ENCODE data around the gene PTK7. TPM values are rescaled to one million over a fixed set of nuclear protein-coding genes. Genes with fewer than 3 reads are reported as not detected.

Gene PTK7
- total RNA-seq, 1 experiment from 2014 or later = 165 TPM

- DNase-seq (ENCODE audit: low spot score) (no peak), ATAC-seq (no peak)
- Mint-ChIP-seq H3K27ac (0 out of 2 replicates have a peak overlapping the region, but pooled peaks have one; percentile 61), H3K4me3 (no peak overlapping the region), H3K36me3 (no peaks in the 10 kb centered on the region; the same call in 1 of the 2 replicates), H3K27me3 (ENCODE audit: low read depth) (no peaks in the 10 kb centered on the region; the same call in 1 of the 2 replicates), H3K4me1 (peaks cover 10% of the 10 kb centered on the region), H3K9me3 (no peaks in the 10 kb centered on the region)
- no peak for TF ChIP-seq NFYB (CRISPR knock-in tag; conservative IDR thresholded peaks at IDR 0.05; ENCODE audit: low read depth)
- TF ChIP-seq ZNF423 (CRISPR knock-in tag; IDR thresholded peaks at IDR 0.05) = no peak
- ChIA-PET CTCF (no interaction called here), POLR2A (no interaction called here)
Measured at GRCh38 chr6:43186706-43187105, 110.6 kb downstream of the PTK7 start.

- Mint-ChIP-seq H3K9me3 (no peaks in the 10 kb centered on the region), H3K36me3 (no peaks in the 10 kb centered on the region; the same call in 1 of the 2 replicates), H3K27ac (no peak overlapping the region), H3K4me1 (peaks cover 4% of the 10 kb centered on the region), H3K27me3 (ENCODE audit: low read depth) (no peaks in the 10 kb centered on the region; the same call in 1 of the 2 replicates), H3K4me3 (no peak overlapping the region)
- POLR2A ChIA-PET = interaction anchor here (1.1 kb wide), 1 partner anchor 18 kb away, joined by 8 read pairs; no protein-coding TSS in a partner anchor
- no peak for ATAC-seq
- peak; percentile 4 for DNase-seq (ENCODE audit: low spot score)
- TF ChIP-seq FOXJ3 (CRISPR knock-in tag; IDR thresholded peaks at IDR 0.05; ENCODE audit: borderline replicate concordance) (no peak), FOXP1 (CRISPR knock-in tag; IDR thresholded peaks at IDR 0.05; ENCODE audit: borderline replicate concordance) (no peak), GABPB1 (CRISPR knock-in tag; IDR thresholded peaks at IDR 0.05) (no peak), ZSCAN18 (CRISPR knock-in tag; IDR thresholded peaks at IDR 0.05) (no peak)
- TF ChIP-seq, protein P1, sequence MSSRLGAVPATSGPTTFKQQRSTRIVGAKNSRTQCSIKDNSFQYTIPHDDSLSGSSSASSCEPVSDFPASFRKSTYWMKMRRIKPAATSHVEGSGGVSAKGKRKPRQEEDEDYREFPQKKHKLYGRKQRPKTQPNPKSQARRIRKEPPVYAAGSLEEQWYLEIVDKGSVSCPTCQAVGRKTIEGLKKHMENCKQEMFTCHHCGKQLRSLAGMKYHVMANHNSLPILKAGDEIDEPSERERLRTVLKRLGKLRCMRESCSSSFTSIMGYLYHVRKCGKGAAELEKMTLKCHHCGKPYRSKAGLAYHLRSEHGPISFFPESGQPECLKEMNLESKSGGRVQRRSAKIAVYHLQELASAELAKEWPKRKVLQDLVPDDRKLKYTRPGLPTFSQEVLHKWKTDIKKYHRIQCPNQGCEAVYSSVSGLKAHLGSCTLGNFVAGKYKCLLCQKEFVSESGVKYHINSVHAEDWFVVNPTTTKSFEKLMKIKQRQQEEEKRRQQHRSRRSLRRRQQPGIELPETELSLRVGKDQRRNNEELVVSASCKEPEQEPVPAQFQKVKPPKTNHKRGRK (CRISPR knock-in tag; IDR thresholded peaks at IDR 0.05; ENCODE audit: borderline replicate concordance) = no peak
- TF ChIP-seq, protein P2, sequence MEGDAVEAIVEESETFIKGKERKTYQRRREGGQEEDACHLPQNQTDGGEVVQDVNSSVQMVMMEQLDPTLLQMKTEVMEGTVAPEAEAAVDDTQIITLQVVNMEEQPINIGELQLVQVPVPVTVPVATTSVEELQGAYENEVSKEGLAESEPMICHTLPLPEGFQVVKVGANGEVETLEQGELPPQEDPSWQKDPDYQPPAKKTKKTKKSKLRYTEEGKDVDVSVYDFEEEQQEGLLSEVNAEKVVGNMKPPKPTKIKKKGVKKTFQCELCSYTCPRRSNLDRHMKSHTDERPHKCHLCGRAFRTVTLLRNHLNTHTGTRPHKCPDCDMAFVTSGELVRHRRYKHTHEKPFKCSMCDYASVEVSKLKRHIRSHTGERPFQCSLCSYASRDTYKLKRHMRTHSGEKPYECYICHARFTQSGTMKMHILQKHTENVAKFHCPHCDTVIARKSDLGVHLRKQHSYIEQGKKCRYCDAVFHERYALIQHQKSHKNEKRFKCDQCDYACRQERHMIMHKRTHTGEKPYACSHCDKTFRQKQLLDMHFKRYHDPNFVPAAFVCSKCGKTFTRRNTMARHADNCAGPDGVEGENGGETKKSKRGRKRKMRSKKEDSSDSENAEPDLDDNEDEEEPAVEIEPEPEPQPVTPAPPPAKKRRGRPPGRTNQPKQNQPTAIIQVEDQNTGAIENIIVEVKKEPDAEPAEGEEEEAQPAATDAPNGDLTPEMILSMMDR (IDR thresholded peaks at IDR 0.05) = no peak
- CTCF ChIA-PET = no interaction called here
Measured at GRCh38 chr6:43187821-43188220, 111.7 kb downstream of the PTK7 start.

- ATAC-seq (no peak; the same call in 1 of the 2 replicates), DNase-seq (ENCODE audit: low spot score) (peak; percentile 10)
- POLR2A ChIA-PET = interaction anchor here (1.1 kb wide), 1 partner anchor 19 kb away, joined by 8 read pairs; no protein-coding TSS in a partner anchor
- Mint-ChIP-seq H3K27me3 (ENCODE audit: low read depth) (no peaks in the 10 kb centered on the region; the same call in 1 of the 2 replicates), H3K4me1 (no peaks in the 10 kb centered on the region), H3K9me3 (no peaks in the 10 kb centered on the region), H3K4me3 (no peak overlapping the region), H3K36me3 (no peaks in the 10 kb centered on the region; the same call in 1 of the 2 replicates), H3K27ac (no peak overlapping the region)
- CTCF ChIA-PET = interaction anchor here (0.7 kb wide), 2 partner anchors 42 to 45 kb away, joined by 3 read pairs; no protein-coding TSS in a partner anchor
- TF ChIP-seq RORB (CRISPR knock-in tag; IDR thresholded peaks at IDR 0.05) (no peak), HMGA2 (CRISPR knock-in tag; IDR thresholded peaks at IDR 0.05) (no peak), ZNF396 (CRISPR knock-in tag; IDR thresholded peaks at IDR 0.05; ENCODE audit: borderline replicate concordance) (no peak), MXD4 (CRISPR knock-in tag; IDR thresholded peaks at IDR 0.05; ENCODE audit: borderline replicate concordance) (no peak), TEAD4 (CRISPR knock-in tag; IDR thresholded peaks at IDR 0.05) (no peak), FOXP1 (CRISPR knock-in tag; IDR thresholded peaks at IDR 0.05; ENCODE audit: borderline replicate concordance) (no peak), ZNF425 (CRISPR knock-in tag; conservative IDR thresholded peaks at IDR 0.05) (no peak), NFYB (CRISPR knock-in tag; conservative IDR thresholded peaks at IDR 0.05; ENCODE audit: low read depth) (no peak), SP1 (CRISPR knock-in tag; conservative IDR thresholded peaks at IDR 0.05) (no peak), PRDM15 (CRISPR knock-in tag; IDR thresholded peaks at IDR 0.05) (no peak)
- TF ChIP-seq, protein P3, sequence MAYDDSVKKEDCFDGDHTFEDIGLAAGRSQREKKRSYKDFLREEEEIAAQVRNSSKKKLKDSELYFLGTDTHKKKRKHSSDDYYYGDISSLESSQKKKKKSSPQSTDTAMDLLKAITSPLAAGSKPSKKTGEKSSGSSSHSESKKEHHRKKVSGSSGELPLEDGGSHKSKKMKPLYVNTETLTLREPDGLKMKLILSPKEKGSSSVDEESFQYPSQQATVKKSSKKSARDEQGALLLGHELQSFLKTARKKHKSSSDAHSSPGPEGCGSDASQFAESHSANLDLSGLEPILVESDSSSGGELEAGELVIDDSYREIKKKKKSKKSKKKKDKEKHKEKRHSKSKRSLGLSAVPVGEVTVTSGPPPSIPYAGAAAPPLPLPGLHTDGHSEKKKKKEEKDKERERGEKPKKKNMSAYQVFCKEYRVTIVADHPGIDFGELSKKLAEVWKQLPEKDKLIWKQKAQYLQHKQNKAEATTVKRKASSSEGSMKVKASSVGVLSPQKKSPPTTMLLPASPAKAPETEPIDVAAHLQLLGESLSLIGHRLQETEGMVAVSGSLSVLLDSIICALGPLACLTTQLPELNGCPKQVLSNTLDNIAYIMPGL (CRISPR knock-in tag; IDR thresholded peaks at IDR 0.05) = no peak
Measured at GRCh38 chr6:43188426-43188825, 112.3 kb downstream of the PTK7 start.

All from WTC11 (cell line).